HFFc6 (cell line): ENCODE data around the gene TRABD2B. TPM values are rescaled to one million over a fixed set of nuclear protein-coding genes. Genes with fewer than 3 reads are reported as not detected.

Experiments used
- DNase-seq: peaks from one replicate; pipeline ENCODE4 v3.0.0-alpha.2; 2018
- H3K27ac Mint-ChIP-seq: 2 replicates; pipeline ENCODE4 v1.8.0; 2020; ENCODE audit warnings: mild to moderate bottlenecking, mixed read lengths
- H3K27me3 Mint-ChIP-seq: 2 replicates; pipeline ENCODE4 v1.8.0; 2021; ENCODE audit warnings: mild to moderate bottlenecking, moderate library complexity, mixed read lengths; ENCODE audit not compliant: insufficient read depth
- H3K36me3 Mint-ChIP-seq: 2 replicates; pipeline ENCODE4 v1.8.0; 2021; ENCODE audit warnings: low read depth, mixed read lengths
- H3K4me1 Mint-ChIP-seq: 2 replicates; pipeline ENCODE4 v1.8.0; 2020; ENCODE audit warnings: low read depth, mixed read lengths
- H3K4me3 Mint-ChIP-seq: 2 replicates; pipeline ENCODE4 v1.8.0; 2020; ENCODE audit warnings: mild to moderate bottlenecking, moderate library complexity, mixed read lengths
- H3K9me3 Mint-ChIP-seq: 2 replicates; pipeline ENCODE4 v1.8.0; 2020; ENCODE audit warnings: mild to moderate bottlenecking, mixed read lengths
- CTCF ChIP-seq: fragments of 200-600 bp; sonication (generic); IDR thresholded peaks from 2 replicates; pipeline ENCODE4 v1.5.0; 2021; ENCODE audit warnings: antibody characterized with exemption, mild to moderate bottlenecking
- total RNA-seq, 6 experiments: library from RNA; stranded (reverse); fragmentation: NEBNext Ultra II Directional; extraction: Animal tissue kit (Norgen Biotek cat#: 25700); gene quantifications; 2 replicates in 1 of 6; 3 replicates in 5 of 6; pipeline ENCODE4 v1.2.3, GENCODE V29; 2021

The TRABD2B gene
- total RNA-seq, 6 experiments from 2014 or later = not detected

DNA sequence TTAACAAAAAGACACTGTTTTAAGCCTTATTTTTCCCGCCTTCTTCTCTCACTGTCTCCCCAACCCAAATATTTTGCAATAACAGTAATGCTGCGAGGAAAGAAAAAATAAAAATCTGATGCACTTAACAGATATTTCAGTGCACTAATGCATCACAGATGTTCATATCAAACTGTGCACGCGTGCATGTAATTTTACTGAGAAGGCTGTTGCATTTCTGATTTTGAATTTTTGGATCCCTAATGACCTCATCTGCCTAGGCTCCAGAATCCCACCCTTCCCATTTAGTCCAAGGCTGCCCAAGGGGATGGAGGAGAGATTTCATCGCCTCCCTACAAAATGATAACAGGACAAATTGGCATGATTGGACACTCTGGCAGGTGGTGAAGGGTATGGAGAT is 5.5 kb downstream of the TRABD2B start:
- H3K36me3 Mint-ChIP-seq = no peaks in the 10 kb centered on the region
- no peak overlapping the region for H3K4me3 Mint-ChIP-seq
- no peak overlapping the region for H3K27ac Mint-ChIP-seq
- peaks cover 9% of the 10 kb centered on the region; the same call in 1 of the 2 replicates for H3K4me1 Mint-ChIP-seq
- H3K27me3 Mint-ChIP-seq = peaks cover 14% of the 10 kb centered on the region
- no peak for TF ChIP-seq CTCF
- H3K9me3 Mint-ChIP-seq = no peaks in the 10 kb centered on the region
- no peak for DNase-seq

- H3K9me3 Mint-ChIP-seq = no peaks in the 10 kb centered on the region
- H3K36me3 Mint-ChIP-seq = no peaks in the 10 kb centered on the region
- no peak overlapping the region for H3K4me3 Mint-ChIP-seq
- no peak for TF ChIP-seq CTCF
- peak; percentile 3 for DNase-seq
- H3K27ac Mint-ChIP-seq = no peak overlapping the region
- peaks cover 12% of the 10 kb centered on the region for H3K27me3 Mint-ChIP-seq
- H3K4me1 Mint-ChIP-seq = peaks cover 9% of the 10 kb centered on the region; the same call in 1 of the 2 replicates
Measured at GRCh38 chr1:47991187-47991586, 6.0 kb downstream of the TRABD2B start.

DNA sequence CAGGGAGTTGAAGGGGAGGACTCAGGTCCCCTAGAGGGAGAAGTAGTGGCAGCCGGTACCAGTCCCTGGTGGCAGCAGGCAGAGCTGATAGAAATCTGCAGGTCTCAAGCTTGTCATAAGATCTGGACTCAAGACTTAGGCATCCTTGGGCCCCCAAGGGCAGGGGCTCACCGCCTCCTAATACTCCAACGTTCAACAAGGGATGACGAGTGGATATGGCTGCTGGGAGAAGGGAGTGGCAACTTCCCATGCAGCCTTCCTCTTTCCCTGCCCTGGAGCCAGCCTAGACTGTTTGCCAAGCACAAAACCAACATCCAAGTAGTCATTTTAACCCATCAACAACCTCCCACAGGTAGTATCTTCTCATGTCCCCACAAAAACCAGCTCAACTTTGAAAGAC is 6.9 kb downstream of the TRABD2B start:
- Mint-ChIP-seq H3K27ac (no peak overlapping the region), H3K27me3 (peaks cover 7% of the 10 kb centered on the region), H3K36me3 (no peaks in the 10 kb centered on the region), H3K4me3 (no peak overlapping the region), H3K4me1 (peaks cover 9% of the 10 kb centered on the region; the same call in 1 of the 2 replicates), H3K9me3 (no peaks in the 10 kb centered on the region)
- DNase-seq = no peak
- TF ChIP-seq CTCF = no peak

GRCh38 chr1:47987601-47988000 is 9.6 kb downstream of the TRABD2B start:
- Mint-ChIP-seq H3K36me3 (no peaks in the 10 kb centered on the region), H3K27me3 (peaks cover 7% of the 10 kb centered on the region), H3K4me3 (no peak overlapping the region), H3K9me3 (peaks cover 9% of the 10 kb centered on the region), H3K4me1 (peaks cover 9% of the 10 kb centered on the region; the same call in 1 of the 2 replicates), H3K27ac (no peak overlapping the region)
- no peak for DNase-seq
- TF ChIP-seq CTCF = no peak

- Mint-ChIP-seq H3K27ac (no peak overlapping the region), H3K27me3 (peaks cover 7% of the 10 kb centered on the region), H3K9me3 (peaks cover 9% of the 10 kb centered on the region), H3K36me3 (no peaks in the 10 kb centered on the region), H3K4me3 (no peak overlapping the region), H3K4me1 (peaks cover 9% of the 10 kb centered on the region; the same call in 1 of the 2 replicates)
- no peak for TF ChIP-seq CTCF
- DNase-seq = no peak
Measured at GRCh38 chr1:47986761-47987200, 10.4 kb downstream of the TRABD2B start.

DNA sequence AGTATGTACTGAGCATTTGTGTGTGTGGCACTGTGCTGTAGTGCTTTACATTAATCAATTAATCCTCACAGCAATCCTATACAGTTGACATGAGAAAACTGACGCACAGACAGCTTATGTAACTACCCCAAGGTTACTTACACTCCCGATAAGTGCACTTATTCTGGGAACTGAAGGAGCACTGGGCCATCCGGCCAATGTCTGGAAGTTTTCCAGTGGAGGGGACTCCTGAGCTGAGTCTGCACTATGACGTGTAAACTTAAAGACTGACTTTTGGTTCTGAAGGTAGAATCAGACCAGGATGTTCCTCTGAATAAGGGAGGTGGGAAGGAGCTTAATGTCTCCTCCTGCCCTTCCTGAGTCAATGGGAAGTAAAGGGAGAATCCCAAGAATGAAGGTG is 12.2 kb downstream of the TRABD2B start:
- no peak overlapping the region for H3K4me3 Mint-ChIP-seq
- no peaks in the 10 kb centered on the region for H3K4me1 Mint-ChIP-seq
- no peak for DNase-seq
- no peak overlapping the region for H3K27ac Mint-ChIP-seq
- no peak for TF ChIP-seq CTCF
- H3K36me3 Mint-ChIP-seq = no peaks in the 10 kb centered on the region
- peaks cover 5% of the 10 kb centered on the region for H3K27me3 Mint-ChIP-seq
- H3K9me3 Mint-ChIP-seq = peaks cover 9% of the 10 kb centered on the region
